GM18858 (cell line): Measurements from ENCODE around the gene ZDHHC14.

Experiments used
- ATAC-seq: cut with Tn5 transposase; IDR thresholded peaks from one replicate; pipeline ENCODE4 v1.9.1; 2021; ENCODE audit not compliant: unreplicated experiment

The ZDHHC14 gene

GRCh38 chr6:157659536-157660271 lies 278.7 kb downstream of the ZDHHC14 start:
- no peak for ATAC-seq

GRCh38 chr6:157660414-157660813 lies 279.4 kb downstream of the ZDHHC14 start:
- no peak for ATAC-seq

DNA sequence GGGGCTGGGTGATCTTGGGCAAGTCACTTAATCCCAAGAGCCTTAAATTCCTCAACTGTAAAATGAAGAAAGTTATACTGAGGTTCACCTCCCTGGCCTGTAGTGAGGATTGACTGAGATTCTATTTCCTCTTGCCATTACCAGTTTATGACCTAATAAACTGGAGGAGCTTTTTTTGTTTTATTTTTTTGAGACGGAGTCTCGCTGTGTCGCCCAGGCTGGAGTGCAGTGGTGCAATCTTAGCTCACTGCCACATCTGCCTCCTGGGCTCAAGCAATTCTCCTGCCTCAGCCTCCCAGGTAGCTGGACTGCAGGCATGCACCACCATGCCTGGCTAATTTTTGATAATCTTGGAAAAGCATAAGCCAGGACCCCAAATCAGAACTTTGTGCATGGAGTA lies 280.7 kb downstream of the ZDHHC14 start:
- ATAC-seq = no peak

- no peak for ATAC-seq
Measured at GRCh38 chr6:157663261-157663660, 282.3 kb downstream of the ZDHHC14 start.

GRCh38 chr6:157665180-157665579 lies 284.2 kb downstream of the ZDHHC14 start:
- ATAC-seq = no peak

GRCh38 chr6:157666729-157667128 lies 285.7 kb downstream of the ZDHHC14 start:
- ATAC-seq = no peak

GRCh38 chr6:157667211-157668008 lies 286.4 kb downstream of the ZDHHC14 start:
- ATAC-seq = no peak

GRCh38 chr6:157668009-157668401 lies 287.0 kb downstream of the ZDHHC14 start:
- ATAC-seq = no peak

DNA sequence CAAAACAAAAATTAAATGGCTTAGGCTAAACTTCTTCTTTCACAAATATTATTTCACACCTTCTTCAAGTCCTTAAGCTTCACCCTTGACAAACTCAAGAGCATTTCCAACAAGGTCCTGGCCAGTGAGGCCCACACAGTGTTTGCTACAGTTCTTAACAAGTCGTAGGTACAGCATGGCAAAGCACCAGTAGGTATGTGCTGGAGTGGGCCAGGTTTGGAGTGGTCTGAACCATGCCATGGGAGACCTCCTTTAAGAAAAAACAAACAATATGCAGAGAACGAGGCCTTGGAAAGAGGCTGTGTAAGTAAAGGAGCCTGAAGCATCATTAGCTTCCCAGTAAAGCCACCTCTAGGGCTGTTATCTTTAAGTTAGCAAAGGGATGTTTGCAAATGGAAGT lies 287.7 kb downstream of the ZDHHC14 start:
- ATAC-seq = no peak

DNA sequence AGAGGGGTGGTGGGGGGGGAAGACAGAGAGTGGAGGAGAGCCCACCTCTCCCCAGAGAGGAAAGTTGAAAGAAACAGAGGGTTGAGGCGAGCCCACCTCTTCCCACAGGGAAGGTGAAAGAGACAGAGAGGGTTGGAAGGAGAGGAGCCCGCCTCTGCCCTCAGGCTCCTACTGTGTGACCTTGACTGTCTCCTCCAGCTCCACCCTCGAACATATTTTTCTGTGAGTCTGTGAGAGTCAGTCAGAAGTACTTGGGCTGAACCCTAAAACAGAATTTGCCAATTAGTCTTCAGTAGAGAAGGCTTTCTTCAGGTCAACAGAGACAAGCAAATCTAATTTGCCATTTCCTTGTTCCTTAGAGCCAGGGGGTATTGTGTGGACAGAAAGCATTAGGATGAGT lies 288.3 kb downstream of the ZDHHC14 start:
- ATAC-seq = no peak

- no peak for ATAC-seq
Measured at GRCh38 chr6:157669747-157670216, 288.8 kb downstream of the ZDHHC14 start.

DNA sequence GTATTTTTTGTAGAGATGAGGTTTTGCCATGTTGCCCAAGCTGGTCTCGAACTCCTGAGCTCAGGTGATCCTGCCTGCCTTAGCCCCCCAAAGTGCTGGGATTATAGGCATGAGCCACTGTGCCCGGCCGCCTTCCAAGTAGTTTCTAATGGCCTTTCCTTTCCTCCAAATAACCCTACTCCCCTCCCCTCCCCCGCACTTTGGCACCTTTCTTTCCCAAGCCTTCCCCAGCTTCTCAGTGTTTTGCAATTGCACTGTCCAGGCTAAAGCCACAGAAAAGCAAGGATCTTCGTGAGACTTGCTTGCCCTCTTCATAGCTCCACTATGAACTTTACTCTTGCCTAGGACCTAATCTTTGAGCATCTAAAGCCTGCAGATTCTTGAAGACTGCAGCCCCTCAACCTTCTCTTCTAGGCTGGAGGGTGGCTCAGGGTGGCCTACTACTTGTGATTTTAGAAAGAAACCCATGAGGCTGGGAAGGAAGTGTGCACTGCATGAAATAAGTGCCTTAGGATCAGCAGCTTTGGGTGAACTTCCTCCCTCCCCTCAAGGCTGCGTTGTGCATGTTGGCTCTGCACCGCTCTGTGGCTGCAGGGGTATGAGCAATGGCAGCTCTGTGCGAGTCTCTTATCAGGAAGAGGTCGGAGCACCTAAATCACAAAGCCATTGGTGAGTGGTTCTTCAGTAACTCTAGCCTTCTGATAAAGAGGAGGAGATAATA lies 289.6 kb downstream of the ZDHHC14 start:
- ATAC-seq = no peak

DNA sequence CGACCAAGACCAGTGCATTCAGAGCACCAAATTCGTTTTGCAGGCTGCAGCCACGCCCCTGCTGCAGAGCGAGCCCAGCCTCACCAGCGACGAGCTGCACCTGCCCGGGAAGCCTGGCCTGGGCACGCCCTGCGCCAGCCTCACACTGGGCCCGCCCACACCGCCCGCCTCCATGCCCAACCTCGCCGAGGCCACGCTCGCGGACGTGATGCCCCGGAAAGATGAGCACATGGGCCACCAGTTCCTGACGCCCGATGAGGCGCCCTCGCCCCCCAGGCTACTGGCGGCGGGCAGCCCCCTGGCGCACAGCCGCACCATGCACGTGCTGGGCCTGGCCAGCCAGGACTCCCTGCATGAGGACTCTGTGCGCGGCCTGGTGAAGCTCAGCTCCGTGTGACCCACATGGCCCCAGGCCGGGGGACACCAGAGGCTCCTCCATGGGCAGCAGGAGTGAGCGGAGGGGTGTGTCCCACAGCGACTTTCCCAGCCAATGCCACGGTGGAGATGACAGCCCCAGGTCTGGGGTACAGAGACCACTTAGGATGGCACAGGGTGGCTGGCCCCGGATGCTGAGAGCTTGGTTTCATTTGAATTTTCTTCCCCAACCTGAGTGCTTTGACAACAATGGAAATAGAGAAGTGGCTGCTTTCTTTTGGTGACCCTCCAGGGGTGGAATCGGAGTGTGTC lies 291.9 kb downstream of the ZDHHC14 start:
- ATAC-seq = no peak

DNA sequence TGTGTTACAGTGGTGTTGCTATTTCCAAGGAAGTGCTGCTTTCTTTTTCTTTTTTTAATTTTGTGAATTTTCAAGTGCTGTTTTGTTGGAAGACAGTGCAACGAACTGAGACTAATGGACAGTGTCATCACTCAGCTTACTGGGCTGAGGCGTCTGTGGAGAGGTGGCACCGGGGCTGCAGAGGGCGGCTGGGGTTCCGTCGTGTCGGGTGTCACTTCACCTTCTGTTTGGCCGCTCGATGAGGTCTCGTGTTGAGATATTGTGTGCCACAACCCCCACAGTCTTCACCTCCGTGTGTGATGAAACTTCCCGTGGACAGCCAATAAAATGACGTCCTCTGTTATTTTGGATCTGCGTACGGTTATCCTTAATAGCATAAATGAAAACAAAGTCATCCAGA lies 292.6 kb downstream of the ZDHHC14 start:
- no peak for ATAC-seq

GRCh38 chr6:157674061-157674460 lies 293.1 kb downstream of the ZDHHC14 start:
- no peak for ATAC-seq

GRCh38 chr6:157675831-157676230 lies 294.8 kb downstream of the ZDHHC14 start:
- no peak for ATAC-seq

DNA sequence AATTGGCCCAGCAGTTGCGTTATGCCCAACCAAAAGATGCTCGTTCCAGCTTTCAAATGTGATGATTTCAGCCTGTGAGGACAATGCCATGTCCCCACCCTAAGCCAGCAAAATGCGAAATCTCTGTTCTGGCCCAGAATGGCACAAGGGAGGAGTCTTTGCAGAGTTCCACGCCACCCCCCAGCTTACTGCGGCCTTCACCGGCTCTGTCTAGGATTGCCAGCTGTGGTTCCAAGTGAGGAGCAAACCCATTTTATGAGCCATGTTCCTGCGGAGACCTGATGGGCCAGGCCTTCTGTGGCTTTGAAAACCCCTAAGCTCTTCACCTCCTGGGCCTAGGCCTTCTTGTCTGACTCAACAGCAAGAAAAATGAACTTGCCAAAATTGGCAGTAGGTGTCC lies 295.3 kb downstream of the ZDHHC14 start:
- ATAC-seq = no peak

- no peak for ATAC-seq
Measured at GRCh38 chr6:157677235-157677634, 296.2 kb downstream of the ZDHHC14 start.

DNA sequence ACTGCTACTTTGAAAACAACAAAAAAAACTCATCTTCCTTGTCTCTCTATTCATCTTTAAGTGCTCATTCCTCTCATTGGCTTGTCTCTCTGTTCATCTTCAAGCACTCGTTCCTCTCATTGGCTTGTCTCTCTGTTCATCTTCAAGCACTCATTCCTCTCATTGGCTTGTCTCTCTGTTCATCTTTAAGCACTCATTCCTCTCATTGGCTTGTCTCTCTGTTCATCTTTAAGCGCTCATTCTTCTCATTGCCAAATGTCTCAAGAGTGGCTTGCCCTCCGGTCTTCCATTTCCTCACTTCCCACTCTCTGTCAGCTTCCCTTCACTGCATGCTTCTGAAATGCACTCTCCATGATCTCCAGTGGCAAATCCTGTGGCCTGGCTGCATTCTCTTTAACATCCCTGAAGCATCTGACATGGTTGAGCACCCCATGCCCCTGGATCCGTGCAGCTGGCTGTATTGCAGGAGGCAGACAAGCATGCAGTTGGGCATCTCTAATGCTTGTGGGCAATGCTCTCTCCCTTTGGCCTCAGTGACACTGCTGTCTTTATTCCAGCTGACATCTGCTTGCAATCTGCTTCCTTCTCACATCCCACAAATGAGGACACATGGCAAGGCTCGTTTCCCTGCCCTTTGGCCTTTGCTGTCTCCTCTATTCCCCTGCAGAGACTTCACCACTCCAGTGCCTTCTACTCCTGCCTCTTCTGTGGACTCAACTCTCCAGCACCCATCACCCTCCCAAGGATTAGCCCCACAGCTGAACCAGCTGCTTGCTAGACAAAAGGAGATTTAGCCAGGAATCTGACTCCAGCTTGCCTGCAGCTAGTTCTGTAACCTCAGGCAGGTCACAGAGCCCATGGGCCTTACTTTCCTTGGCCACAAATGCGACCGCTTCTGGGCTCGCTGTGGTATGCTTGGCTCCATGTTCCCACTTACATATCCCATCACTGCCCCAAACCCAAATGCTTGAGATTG lies 298.9 kb downstream of the ZDHHC14 start:
- no peak for ATAC-seq
